Testis (tissue), 2 donors: ENCODE results near the gene KCNV2.

Source experiments
- POLR2A ChIP-seq: fragments of 450-650 bp; IDR thresholded peaks from one replicate; pipeline ENCODE4 v1.6.1; 2017; ENCODE audit warnings: antibody characterized with exemption, mild to moderate bottlenecking, moderate library complexity
- TF ChIP-seq, protein P1 (sequence below), 3 experiments: fragments of 450-650 bp in 2 of 3; fragments of 200-600 bp in 1 of 3; sonication (generic) in 1 of 3; IDR thresholded peaks; one replicate each; pipeline ENCODE4 v1.5.1; 2016 to 2019; ENCODE audit warnings: antibody characterized with exemption in 3 of 3, mild to moderate bottlenecking in 2 of 3, moderate library complexity in 1 of 3

DNA sequence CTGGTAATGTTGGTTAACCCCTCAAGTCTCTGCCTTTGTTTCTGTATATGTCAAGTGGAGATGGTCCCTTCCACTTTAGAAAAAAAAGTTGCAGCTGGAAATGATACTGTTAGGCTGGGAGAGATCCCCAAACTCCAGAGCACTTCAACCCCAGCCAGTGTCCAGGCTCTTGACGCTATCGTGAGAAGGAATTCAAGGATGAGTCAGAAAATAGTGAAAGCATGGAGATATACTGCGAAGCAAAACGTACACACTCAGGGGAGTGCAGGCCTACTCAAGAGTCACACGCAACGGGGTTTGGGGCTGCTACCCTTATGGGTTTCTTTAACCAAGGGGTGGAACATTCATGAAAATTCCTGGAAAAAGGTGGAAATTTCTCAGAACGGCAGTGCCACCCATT is 24.9 kb downstream of the KCNV2 start:
- TF ChIP-seq, protein P1, sequence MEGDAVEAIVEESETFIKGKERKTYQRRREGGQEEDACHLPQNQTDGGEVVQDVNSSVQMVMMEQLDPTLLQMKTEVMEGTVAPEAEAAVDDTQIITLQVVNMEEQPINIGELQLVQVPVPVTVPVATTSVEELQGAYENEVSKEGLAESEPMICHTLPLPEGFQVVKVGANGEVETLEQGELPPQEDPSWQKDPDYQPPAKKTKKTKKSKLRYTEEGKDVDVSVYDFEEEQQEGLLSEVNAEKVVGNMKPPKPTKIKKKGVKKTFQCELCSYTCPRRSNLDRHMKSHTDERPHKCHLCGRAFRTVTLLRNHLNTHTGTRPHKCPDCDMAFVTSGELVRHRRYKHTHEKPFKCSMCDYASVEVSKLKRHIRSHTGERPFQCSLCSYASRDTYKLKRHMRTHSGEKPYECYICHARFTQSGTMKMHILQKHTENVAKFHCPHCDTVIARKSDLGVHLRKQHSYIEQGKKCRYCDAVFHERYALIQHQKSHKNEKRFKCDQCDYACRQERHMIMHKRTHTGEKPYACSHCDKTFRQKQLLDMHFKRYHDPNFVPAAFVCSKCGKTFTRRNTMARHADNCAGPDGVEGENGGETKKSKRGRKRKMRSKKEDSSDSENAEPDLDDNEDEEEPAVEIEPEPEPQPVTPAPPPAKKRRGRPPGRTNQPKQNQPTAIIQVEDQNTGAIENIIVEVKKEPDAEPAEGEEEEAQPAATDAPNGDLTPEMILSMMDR (IDR thresholded peaks at IDR 0.05): no peak
- TF ChIP-seq POLR2A: no peak
